B cell (primary cell): ENCODE measurements around the gene G6PD. TPM values are rescaled to one million over a fixed set of nuclear protein-coding genes. Genes with fewer than 3 reads are reported as not detected.

Experiments used
- ATAC-seq: fragments of 200-7000 bp; cut with Tn5 transposase; one replicate; pipeline ENCODE4 v1.10.0; 2021; ENCODE audit warnings: low read depth, mild to moderate bottlenecking, moderate number of reproducible peaks, moderate library complexity
- CTCF ChIA-PET: fragments of 350-600 bp; sonication (Branson Sonifier 250); formaldehyde crosslinking; loops from one replicate; lab custom pipeline; 2021; ENCODE audit warnings: antibody characterized with exemption, inconsistent platforms; lab: Charles Lee
- POLR2A ChIA-PET: fragments of 350-600 bp; sonication (Branson Sonifier 250); formaldehyde crosslinking; loops from one replicate; lab custom pipeline; 2021; ENCODE audit warnings: antibody characterized with exemption; lab: Charles Lee
- DNase-seq: peaks from one replicate; pipeline ENCODE4 v3.0.0; 2013
- H2AFZ ChIP-seq: 2 replicates; pipeline ENCODE4 v1.6.1; 2012; ENCODE audit warnings: mild to moderate bottlenecking, low read depth, low read length; ENCODE audit not compliant: insufficient read depth, poor library complexity, severe bottlenecking
- H3K27ac ChIP-seq, 2 donors: 1 replicate in 1 of 2; 2 replicates in 1 of 2; pipeline ENCODE4 v1.5.1; 2012 to 2013; ENCODE audit warnings: low read length in 2 of 2, mild to moderate bottlenecking in 2 of 2, moderate library complexity in 1 of 2
- H3K27me3 ChIP-seq, 4 experiments: fragments of 200-600 bp in 1 of 4; sonication (generic) in 1 of 4; replicated peaks in 1 of 4; 1 replicate in 2 of 4; 2 replicates in 2 of 4; pipeline versions ENCODE4 v1.6.1 to v1.7.0; 2013 to 2016; ENCODE audit warnings: low read length in 3 of 4, mild to moderate bottlenecking in 2 of 4, mixed read lengths in 1 of 4, moderate library complexity in 1 of 4; ENCODE audit not compliant: insufficient read depth in 4 of 4, control insufficient read depth in 3 of 4; ENCODE audit errors: control extremely low read depth in 1 of 4
- H3K36me3 ChIP-seq, 2 experiments: replicated peaks in 1 of 2; 1 replicate in 1 of 2; 2 replicates in 1 of 2; pipeline versions ENCODE4 v1.6.1 to v1.7.1; 2013; ENCODE audit warnings: low read length in 1 of 2; ENCODE audit not compliant: insufficient read depth in 2 of 2, control insufficient read depth in 1 of 2; ENCODE audit errors: control extremely low read depth in 1 of 2, extremely low read depth in 1 of 2
- H3K4me1 ChIP-seq, 2 donors: fragments of 200-600 bp in 1 of 2; sonication (generic) in 1 of 2; 1 replicate in 1 of 2; 2 replicates in 1 of 2; pipeline versions ENCODE4 v1.5.1 to v1.6.1; 2013 to 2017; ENCODE audit warnings: low read length in 2 of 2; ENCODE audit not compliant: control insufficient read depth in 2 of 2, insufficient read depth in 2 of 2
- H3K4me2 ChIP-seq: replicated peaks from 2 replicates; pipeline ENCODE3; 2012; ENCODE audit warnings: mild to moderate bottlenecking, low read depth, low read length; ENCODE audit not compliant: poor library complexity, severe bottlenecking
- H3K4me3 ChIP-seq, 5 experiments: fragments of 200-600 bp in 1 of 5; sonication (generic) in 1 of 5; 1 replicate in 3 of 5; 2 replicates in 2 of 5; pipeline versions ENCODE4 v1.5.1 to v1.7.0; 2011 to 2016; ENCODE audit warnings: low read length in 4 of 5, mild to moderate bottlenecking in 4 of 5, low read depth in 2 of 5, control low read depth in 1 of 5, moderate library complexity in 1 of 5; ENCODE audit not compliant: insufficient read depth in 1 of 5; ENCODE audit errors: control extremely low read depth in 1 of 5, extremely low read depth in 1 of 5
- H3K79me2 ChIP-seq: fragments of 200-600 bp; sonication (generic); one replicate; pipeline ENCODE4 v1.6.0; 2016; ENCODE audit warnings: low read length; ENCODE audit not compliant: control insufficient read depth, insufficient read depth
- H3K9ac ChIP-seq: fragments of 200-600 bp; sonication (generic); 2 replicates; pipeline ENCODE4 v1.6.1; 2017; ENCODE audit warnings: mild to moderate bottlenecking, low read length, moderate library complexity
- H3K9me3 ChIP-seq, 3 donors: one replicate each; pipeline versions ENCODE4 v1.6.1 to v1.7.1; 2013; ENCODE audit warnings: low read length in 2 of 3; ENCODE audit not compliant: control insufficient read depth in 2 of 3, insufficient read depth in 1 of 3; ENCODE audit errors: control extremely low read depth in 1 of 3
- H4K20me1 ChIP-seq: 2 replicates; pipeline ENCODE4 v1.6.0; 2012; ENCODE audit warnings: mild to moderate bottlenecking, low read length; ENCODE audit not compliant: insufficient read depth, control insufficient read depth, poor library complexity, severe bottlenecking
- H3K27ac Mint-ChIP-seq: one replicate; pipeline ENCODE4 v1.8.0; 2021; ENCODE audit warnings: mixed read lengths
- H3K27me3 Mint-ChIP-seq: one replicate; pipeline ENCODE4 v1.8.0; 2021; ENCODE audit warnings: mixed read lengths
- H3K4me1 Mint-ChIP-seq: one replicate; pipeline ENCODE4 v1.8.0; 2021; ENCODE audit warnings: mixed read lengths
- H3K4me3 Mint-ChIP-seq: one replicate; pipeline ENCODE4 v1.8.0; 2021; ENCODE audit warnings: mixed read lengths
- H3K9me3 Mint-ChIP-seq: one replicate; pipeline ENCODE4 v1.8.0; 2022; ENCODE audit warnings: mixed read lengths; ENCODE audit not compliant: insufficient read depth
- CTCF ChIP-seq: fragments of 200-600 bp; IDR thresholded peaks from one replicate; pipeline ENCODE4 v1.8.0; 2022; ENCODE audit warnings: antibody characterized with exemption, mild to moderate bottlenecking
- EZH2 ChIP-seq: IDR thresholded peaks from 2 replicates; pipeline ENCODE4 v1.6.1; 2012; ENCODE audit warnings: borderline replicate concordance, low read depth, mild to moderate bottlenecking, moderate library complexity, low read length; ENCODE audit not compliant: insufficient read depth, poor library complexity, severe bottlenecking
- WGBS: methylation state at CpG from one replicate; pipeline ENCODE4 v1.1.5; 2013; ENCODE audit warnings: missing lambda C conversion rate; ENCODE audit not compliant: insufficient coverage; 5-methylcytosine and 5-hydroxymethylcytosine counted together
- intact Hi-C: fragments of 100-400 bp; cut with micrococcal nuclease; formaldehyde crosslinking; loops from one replicate; pipeline ENCODE4 v1.10.0; 2022
- polyA plus RNA-seq: library from polyadenylated mRNA; depleted of rRNA; stranded (reverse); fragments of >200 nt; gene quantifications from 2 replicates; pipeline ENCODE4 v1.2.3, GENCODE V29; 2012
- total RNA-seq, 2 donors: library from RNA; stranded (reverse); fragments of 120-200 nt in 1 of 2; gene quantifications; 1 replicate in 1 of 2; 2 replicates in 1 of 2; pipeline versions ENCODE4 v1.2.3 to v1.2.4, GENCODE V29; 2013 to 2022

Gene G6PD
- total and polyA plus RNA-seq, 2 donors (not counting 1 experiment from before 2014, with no cell fraction given): 61.2 to 64.4 TPM

GRCh38 chrX:154541896-154542722 lies 4.5 kb downstream of the G6PD start:
- WGBS: 30% methylated on average over 3 of the region's 12 CpGs
- intact Hi-C loops: no loop called here
- peak overlapping the region; percentile 67 for H3K4me2 ChIP-seq

More at GRCh38 chrX:154541896-154542722, 4.5 kb downstream of the G6PD start:
- no peaks in the 10 kb centered on the region for H3K27me3 Mint-ChIP-seq
- CTCF ChIA-PET: interaction anchor here (0.5 to 1.2 kb wide), 3 partner anchors 8 to 223 kb away, joined by 4 to 5 read pairs (median 5); no protein-coding TSS in a partner anchor
- peak overlapping the region; percentile 75 for H3K4me3 Mint-ChIP-seq
- peaks cover 26% of the 10 kb centered on the region for H3K4me1 Mint-ChIP-seq
- no peaks in the 10 kb centered on the region for H3K36me3 ChIP-seq
- ATAC-seq (no peak), DNase-seq (peak; percentile 27)
- H4K20me1 ChIP-seq: no peaks in the 10 kb centered on the region
- no peaks in the 10 kb centered on the region for H3K9me3 Mint-ChIP-seq
- H3K4me3 ChIP-seq: peak overlapping the region in 1 of 5 experiments; percentile 22
- H3K9me3 ChIP-seq: no peaks in the 10 kb centered on the region
- peak overlapping the region; percentile 56 for H2AFZ ChIP-seq
- H3K27me3 ChIP-seq: no peaks in the 10 kb centered on the region
- no peak for TF ChIP-seq EZH2
- no peak for TF ChIP-seq CTCF
- no peak overlapping the region for H3K9ac ChIP-seq
- H3K79me2 ChIP-seq: peaks cover 7% of the 10 kb centered on the region
- H3K4me1 ChIP-seq: peaks cover 20 to 41% of the 10 kb centered on the region in 2 donors
- POLR2A ChIA-PET: interaction anchor here (1.1 kb wide), 1 partner anchor 171 kb away, joined by 7 read pairs; no protein-coding TSS in a partner anchor
- peak overlapping the region; percentile 84 for H3K27ac Mint-ChIP-seq
- H3K27ac ChIP-seq: peak overlapping the region; percentile 62 to 67
